Suppressor macrophage (primary cell): ENCODE results near the gene ABCB8.

ENCODE experiments used
- DNase-seq, 4 experiments: peaks; one replicate each; pipeline ENCODE4 v3.0.0-alpha.2; 2020 to 2022

Gene ABCB8

DNA sequence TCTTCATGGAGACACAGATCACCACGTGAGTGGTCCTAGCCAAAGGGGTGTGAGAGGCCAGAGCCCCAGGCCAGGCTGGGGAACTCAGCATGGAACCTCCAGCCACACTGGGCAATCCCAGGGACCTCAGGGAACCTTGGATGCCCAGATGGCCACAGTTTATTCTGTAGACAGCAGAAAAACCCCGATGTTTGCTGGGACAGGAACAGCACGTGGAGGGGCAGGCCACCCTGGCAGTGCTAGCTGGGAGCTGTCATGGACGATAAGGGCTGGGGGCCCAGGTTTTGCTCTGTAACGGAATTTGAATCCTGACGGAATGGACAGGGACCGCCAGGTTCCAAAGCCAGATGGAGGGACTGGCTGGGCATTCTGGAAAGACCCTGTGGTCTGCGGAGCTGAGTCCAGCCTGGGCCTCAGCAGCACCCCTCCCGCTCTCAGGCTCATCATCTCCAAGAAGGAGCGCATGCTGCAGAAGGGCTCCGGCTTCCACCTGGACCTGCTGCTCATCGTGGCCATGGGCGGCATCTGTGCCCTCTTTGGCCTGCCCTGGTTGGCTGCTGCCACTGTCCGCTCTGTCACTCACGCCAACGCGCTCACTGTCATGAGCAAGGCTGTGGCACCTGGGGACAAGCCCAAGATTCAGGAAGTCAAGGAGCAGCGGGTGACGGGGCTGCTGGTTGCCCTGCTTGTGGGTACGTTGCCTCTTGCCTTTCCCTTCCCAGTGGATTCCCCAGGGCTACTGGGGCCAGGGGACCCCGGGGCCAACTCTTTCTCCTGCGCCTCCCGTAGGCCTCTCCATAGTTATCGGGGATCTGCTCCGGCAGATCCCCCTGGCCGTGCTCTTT lies 46.8 kb downstream of the ABCB8 start:
- no peak for DNase-seq

DNA sequence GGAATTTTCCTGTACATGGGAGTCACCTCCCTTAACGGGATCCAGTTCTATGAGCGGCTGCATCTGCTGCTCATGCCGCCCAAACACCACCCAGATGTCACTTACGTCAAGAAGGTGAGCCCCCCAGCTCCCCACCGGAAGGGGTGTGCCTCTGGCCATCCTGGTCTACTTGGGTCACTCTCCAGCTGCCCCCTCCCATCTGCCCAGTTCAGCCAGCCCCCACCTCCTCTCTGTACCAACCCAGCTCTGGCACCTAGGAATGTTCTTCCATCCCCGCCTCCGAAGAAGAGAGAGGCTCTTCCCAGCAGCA lies 47.4 kb downstream of the ABCB8 start:
- DNase-seq, result no peak

DNA sequence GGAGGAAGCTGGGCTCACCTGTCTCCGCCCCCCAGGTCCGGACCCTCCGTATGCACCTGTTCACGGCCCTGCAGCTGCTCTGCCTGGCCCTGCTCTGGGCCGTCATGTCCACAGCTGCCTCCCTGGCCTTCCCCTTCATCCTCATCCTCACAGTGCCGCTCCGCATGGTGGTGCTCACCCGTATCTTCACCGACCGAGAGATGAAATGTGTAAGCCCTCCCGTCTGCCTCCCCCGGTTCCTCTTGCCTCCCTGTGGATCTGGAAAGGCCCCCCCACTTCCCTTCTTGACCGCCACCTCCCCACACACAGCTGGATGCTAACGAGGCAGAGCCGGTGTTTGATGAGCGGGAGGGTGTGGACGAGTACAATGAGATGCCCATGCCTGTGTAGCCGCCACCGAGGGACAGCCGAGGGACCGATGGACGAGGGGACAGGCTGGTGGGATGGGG lies 47.8 kb downstream of the ABCB8 start:
- DNase-seq, result no peak

DNA sequence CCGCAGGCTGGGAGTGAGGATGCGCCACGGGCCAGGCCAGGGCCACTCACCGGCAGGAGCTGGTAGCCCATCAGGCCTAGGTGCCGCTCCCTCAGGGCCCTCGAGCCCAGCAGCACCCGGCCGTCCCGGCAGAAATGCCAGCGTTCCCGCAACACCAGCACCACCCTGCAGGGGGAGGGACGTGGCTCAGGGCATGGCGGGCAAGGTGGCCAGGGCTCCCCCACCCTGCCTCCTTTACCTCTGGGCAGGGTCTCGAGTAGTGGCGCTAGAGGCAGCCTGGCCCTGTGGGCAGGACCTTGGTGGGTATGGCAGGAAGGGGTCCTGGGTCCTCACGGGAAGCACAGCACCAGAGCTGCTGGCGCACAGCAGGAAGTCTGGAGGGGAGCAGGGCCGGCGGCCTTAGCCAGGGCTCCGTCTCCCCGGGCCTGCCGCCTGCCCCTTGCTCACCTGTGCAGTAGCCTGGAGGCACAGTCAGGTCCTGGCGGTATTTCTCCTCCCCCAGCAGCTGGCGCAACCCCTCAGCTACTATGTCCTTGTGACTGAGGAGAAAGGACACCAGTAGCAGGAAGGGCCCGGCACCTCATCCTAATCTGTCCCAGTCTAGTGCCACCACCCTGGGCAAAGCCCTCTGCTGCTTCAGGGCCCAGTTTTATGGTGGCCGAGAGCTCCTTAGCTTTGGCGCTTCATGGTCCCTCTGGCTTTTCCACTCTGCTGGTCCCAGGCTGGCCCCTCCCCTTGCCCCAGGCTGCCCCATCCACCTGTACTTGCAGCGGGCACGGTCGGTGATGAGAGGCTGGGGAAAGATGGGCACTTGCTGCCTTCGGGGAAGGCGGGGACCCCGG lies 48.8 kb downstream of the ABCB8 start:
- peak in 3 of 4 experiments; percentile 25 to 56 (median 39) for DNase-seq

DNA sequence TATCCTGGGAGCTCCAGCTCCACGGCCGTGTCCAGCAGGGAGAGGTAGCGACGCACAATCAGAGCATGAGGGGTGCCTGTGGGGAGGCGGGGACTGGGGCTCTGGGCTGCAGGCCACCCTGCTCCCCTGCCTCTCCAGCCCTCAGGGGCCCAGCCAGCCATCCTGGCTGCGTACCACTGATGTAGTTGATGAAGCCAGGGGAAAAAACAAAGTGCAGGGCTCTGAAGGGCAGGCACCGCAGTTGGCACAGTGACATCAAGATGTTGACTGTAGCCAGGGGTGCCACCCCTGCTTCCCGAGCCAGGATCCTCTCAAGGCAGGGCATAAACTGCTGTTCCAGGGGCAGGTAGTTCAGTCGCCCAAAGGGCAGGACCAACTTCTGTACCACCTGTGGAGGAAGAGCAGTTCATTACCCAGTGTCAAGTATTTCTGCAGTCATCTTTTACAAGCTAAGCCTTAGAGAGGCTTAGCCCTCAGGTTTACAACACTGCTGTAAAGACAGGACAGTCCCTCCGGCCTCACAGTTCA lies 49.5 kb downstream of the ABCB8 start:
- DNase-seq, result no peak

DNA sequence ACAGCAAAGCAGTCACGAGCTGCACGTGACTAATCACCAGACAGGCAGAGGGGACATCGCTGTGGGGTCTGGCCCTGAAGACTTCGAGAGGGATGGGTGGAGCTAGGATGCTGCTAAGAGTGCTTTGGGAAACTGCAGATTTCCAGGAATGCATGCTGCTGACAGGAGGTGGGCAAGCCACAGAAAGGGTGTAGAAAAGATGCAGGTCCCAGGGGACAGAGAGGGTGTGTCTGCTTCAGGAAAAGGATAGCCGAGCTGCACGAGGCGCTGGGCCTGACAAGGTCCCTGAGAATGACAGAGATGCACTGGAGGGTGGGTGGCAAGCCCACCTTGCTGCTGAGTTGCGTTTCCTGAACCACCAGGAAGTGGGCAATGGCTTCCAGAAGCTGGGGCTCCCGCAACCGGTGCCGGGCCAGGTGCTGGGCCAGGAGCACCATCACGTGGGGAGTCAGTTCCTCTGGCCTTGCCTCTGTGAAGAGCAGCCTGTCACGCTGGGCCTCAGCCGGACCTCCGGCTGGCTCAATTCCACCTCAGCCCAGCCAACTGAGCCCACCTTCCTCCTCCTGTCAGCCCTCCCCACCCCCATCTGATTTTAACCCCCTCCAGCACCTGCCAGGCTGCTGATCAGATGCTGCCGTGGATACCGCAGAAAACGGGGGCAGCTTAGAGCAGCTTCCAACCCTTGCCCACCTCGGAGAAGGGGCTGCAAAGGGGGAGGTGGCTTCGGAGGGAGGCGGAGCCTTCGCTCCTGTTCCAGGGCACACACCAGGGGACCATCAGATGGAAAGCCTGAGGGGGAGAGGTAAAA lies 50.2 kb downstream of the ABCB8 start:
- no peak for DNase-seq

DNA sequence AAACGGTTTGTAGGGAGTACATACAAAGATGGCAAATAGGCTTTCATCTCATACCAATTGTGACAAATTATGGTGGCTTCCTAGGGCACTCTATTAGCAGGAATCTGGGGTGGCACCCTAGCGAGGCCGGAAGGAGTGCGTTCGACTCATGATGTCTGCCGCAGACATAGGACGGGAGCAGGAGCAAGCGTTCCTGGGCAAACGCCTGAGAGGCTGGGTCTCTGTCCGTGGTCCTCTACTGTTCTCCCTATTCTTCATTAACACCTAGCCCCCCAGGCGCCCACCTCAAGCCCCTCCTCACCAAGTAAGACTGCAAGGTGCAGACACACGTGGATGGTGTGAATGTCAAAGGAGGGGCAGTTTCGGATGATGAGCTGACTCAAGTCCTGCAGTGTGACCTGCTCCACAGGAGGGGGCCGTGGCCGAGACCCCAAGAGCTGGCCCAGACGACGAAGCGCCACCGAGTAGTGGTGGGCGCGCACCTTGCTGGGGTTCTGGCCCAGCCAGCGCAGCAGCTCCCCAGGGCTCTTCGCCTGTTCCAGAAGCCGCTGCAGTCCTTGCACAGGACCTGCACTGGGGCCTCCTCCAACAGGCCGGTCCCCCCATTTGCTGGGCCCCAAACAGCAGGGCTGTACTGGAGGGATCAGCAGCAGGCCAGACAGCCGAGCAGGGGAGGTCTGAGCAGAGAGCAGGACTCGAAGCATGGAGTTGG lies 51.1 kb downstream of the ABCB8 start:
- no peak for DNase-seq

DNA sequence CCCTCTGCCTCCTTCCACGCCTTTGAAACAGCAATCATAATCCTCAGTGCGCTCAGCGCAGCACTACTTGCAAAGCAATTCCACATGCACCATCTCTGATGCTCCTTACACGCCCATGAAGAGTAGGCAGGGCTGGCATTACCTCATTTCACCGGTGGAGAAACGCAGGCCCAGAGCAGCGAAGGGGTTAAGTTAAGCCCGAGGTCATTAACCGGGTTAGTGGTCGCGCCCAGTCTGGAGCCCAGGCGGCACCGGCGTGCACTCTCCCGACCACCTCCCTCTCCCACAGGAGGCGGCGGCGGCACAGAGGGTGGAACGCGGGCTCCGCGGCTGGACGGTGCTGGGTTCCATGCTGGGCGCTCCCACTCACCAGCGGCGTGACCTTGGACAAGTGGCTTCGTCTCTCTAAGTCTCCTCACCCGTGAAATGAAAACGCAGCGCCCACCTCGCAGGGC lies 51.8 kb downstream of the ABCB8 start:
- DNase-seq, result peak; percentile 21 to 45 (median 34)

DNA sequence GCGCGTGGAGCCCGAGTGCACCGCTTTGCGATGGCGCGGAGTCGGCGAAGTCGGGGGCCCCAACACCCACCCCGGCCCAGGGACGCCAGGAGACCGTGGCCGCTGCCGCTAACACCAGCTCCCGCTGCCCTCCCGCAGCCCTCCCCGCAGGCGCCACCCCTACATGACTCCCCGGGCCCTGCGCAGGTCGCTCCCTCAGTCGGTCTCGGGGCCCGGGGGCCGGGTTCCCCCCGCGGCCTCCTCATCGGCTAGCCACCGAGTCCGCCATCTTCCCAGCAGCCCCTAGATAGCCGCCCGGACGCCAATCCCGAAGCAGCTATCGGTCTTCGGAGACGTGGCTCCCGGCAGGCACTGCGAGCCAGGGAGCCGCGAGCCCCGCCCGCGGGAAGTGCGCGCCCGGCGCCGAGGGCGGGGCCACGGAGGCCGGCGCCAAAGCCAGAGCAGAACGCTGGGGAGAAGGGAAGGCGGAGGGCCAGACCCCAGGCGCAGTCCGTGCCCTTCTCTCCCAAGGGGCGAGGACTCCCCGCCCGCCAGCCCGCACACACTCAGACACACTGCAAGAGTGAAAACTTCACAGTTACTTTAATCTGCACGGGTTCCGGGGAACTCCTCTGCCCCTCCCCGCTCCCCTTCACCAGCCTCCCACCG lies 52.4 kb downstream of the ABCB8 start, which contains the start of gene FASTK:
Gene FASTK, minus strand, starts transcription at position 288 of the 648 bp plus-strand sequence. Its CDS starts 43 bp downstream, at position 245.
- peak; percentile 94 to 97 (median 96) for DNase-seq

DNA sequence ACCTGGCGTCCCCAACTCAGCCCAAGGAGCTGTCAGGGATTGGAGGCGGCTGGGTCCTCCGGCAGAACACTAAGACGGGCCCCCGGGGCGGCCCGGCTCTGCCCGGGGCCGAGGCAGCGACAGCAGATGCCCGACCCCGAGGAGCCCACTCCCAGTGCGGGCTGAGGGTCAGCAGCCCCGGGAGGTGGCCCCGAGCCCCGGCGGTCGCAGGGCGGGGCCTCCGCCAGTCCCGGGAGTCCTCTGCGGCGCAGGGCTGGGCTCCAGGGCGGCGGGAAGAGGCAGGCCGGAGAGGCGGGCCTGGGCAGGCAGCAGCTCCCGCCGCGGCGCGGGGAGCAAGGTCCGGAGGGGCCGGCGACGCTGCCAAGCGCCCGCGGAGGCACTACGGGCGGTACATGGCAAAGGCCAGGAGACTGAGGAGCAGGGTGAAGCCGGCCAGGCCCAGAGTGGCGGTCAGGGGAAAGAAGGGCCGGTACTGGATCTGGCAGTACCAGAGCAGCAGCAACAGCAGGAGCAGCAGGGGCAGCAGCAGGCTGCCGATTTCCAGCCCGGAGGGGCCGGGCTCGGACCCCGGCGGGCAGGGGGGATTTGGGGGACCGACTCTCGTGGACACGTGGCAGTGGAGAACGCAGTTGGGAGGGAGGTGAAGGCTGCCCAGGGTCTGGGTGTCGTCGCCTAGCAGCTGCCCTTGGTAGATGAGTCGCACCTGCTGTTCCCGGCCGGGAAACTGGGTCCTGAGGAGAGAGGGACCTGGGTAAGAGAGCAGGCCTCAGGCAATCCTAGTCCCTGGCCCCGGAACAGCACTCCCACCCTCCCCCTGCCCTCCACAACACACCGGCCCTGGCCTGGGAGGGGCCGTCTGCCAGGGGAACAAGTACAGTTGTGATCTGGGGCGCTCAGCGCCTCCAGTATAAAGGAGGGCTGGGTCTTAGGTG lies 53.2 kb downstream of the ABCB8 start:
- DNase-seq, result no peak

DNA sequence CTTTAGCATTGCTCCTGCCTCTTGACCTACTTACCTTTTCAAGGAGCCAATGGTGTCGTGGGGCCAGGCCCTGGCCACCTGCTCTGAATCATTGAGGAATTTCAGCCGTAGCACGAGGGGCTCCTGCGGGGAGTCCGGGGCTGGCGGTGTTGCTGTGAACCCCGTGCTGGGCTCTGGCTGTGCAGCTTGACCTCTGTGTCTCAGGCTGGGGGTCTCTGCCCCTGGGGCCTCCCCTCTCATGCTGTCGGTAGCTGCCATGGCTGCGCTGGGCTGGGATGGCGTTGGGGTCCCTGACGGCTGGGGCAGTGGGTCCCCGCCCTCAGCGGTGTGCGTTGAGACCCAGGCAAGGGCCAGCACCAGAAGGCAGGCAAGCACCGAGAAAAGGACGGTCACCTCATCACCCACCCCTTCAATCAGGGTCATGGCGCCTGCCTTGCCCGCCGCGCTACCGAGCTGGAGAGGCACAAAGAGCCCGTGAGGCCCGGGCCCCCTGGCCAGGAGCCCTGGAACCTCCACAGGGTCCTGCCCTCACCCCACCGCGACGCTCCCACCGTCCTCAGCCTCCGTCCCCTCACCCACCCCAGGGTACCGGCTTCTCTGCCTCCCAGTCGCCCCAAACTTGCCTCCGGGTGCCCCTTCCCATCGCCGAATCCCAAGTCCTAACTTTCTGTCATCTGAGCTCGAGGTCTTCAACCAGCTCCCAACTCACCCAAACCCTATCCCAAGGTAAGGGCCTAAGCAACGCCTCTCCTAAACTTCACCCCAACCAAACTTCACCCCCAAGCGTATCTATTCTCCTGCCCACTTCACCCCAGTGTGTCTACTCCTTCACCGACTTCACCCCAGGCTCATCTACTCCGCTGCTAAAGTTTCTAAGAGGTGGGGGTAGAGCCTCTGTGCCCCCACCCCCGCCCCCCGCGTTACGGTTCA lies 54.2 kb downstream of the ABCB8 start:
- DNase-seq, result no peak

DNA sequence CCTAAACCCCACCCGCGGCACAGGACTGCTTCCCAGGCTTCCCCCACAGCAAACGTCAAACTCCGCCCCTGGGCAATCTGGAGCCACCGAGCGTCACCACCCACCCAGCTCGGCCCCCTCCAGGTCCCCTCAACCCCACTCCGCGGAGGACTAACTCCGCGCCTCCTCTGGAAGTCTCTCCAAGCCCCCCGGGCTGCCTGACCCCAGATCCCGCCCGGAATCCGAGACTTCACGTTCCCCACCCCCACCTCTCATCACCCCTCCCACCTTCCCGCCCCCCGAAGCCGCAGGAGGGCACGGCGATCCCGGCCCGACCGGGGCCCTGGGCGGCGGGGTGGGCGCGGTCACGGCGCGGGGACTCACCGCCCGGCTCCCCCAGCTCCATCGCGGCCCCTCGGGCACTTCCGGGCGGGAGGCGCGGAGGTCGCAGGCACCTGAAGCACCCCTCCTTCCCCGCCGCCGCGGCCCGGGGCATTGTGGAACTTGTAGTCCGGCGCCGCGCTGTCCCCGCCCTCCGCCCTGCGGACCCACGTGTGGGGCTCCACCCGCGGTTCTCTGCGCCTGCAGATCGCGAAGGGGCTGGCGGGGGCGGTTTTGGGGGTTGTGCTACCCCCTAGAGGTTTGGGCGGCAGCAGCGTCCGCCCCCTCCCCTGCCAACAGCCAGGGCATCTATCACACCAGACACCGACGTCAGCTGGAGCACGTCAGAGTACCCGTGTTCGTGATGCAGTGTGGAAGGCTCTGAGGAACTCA lies 55.0 kb downstream of the ABCB8 start, which contains the start of gene TMUB1:
Gene TMUB1, minus strand, starts transcription at position 423 of the 753 bp plus-strand sequence. CDS start 930 bp downstream, outside the sequence.
- peak; percentile 78 to 92 (median 85) for DNase-seq

DNA sequence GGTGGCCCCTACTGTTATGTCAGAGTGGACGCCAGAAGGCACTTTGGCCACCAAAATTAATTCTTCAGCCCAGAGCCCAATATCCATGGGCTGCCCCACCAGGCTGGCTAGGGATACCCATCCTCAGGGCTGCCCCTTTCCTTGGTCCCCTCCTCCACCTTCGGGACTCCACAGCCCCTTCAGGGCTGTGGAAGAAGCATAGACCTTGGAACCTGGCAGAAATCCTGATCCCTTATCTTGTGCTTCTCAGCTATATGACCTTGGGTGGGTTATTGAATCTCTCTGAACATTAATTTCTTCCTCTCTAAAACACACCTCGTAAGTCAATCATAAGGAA lies 55.5 kb downstream of the ABCB8 start:
- no peak for DNase-seq

DNA sequence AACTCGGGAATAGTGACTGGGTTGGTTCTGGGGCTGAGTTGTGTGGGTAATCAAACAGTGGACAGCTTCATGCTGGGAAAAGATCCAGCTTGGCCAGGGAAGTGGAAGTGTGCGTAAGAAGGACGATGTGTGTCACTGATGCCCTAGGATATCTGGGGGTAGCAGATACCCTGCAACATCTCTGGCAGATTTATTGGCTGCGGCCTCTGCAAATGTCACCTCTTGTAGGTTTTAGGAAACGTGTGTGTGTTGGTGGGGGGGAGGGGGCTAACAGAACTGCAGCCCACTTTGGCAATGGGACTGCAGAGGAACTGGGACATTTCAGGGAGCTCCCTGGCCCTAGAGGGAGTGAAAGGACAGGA lies 57.1 kb downstream of the ABCB8 start:
- no peak for DNase-seq

DNA sequence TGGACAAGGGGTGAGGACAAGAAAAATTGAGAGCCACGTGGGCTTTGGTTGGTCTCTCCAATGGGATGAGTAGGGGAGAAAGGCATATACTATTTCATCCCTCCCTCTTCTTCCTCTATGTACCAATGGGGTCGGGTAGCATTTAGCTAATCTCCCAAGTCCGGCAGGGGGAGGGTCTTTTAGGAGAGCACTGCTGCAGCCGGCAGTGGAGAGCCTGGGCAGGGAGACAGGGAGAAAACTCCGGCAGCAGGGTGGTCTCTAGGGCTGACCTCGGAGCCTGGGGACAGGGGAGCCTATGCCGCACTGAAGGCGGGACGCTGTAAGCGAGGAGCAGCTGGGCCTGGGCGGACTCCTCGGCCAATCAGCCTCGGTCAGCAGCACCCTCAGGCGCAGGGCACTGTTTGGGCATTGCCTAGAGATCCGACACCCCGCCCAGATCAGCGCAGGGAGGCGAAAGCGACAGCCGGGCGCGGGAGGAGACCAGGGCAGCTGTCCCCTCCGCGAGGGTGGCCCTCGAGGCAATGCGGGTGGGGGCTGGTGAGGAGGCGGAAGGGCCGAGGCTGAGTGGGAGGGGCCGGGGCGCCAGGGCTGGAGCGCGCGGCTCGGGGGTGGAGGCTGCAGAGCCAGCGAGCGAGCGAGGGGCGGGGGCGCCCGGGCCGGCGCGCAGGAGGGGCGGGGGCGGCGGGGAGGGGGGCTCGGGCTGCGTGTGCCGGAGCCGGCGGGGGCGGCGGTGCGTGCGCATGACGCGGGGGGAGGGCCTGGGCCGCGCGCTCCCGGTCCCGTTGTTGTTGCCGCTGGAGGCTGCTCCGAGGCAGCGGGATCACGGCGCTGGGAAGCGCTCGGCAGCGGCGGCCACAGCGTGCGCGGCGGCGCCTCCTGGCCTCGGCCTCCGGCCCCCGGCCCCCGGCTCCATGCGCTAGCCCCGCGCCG lies 57.7 kb downstream of the ABCB8 start, which contains the start of gene AGAP3:
Gene AGAP3, plus strand, starts transcription at position 785 of the 930 bp plus-strand sequence. CDS start 267 bp downstream, outside the sequence.
- DNase-seq, result peak; percentile 94 to 97 (median 96)

DNA sequence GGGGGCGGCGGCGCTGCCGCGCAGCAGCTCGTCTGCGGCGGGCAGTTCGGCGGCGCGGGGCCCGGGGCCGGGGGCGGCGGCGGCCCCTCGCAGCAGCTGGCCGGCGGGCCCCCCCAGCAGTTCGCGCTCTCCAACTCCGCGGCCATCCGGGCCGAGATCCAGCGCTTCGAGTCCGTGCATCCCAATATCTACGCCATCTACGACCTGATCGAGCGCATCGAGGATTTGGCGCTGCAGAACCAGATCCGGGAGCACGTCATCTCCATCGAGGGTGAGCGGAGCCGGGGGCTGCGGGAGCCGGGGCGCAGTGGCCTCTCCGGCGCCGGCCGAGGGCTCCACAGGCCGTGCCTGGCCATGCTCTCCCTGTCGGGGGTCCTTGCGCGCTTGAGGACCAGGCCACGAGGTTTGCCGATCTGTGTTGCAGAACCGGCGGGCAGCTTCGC lies 58.6 kb downstream of the ABCB8 start:
- DNase-seq, result peak; percentile 33 to 48 (median 42)
